ENCODE data around the gene PAK5.

PAK5 gene

DNA sequence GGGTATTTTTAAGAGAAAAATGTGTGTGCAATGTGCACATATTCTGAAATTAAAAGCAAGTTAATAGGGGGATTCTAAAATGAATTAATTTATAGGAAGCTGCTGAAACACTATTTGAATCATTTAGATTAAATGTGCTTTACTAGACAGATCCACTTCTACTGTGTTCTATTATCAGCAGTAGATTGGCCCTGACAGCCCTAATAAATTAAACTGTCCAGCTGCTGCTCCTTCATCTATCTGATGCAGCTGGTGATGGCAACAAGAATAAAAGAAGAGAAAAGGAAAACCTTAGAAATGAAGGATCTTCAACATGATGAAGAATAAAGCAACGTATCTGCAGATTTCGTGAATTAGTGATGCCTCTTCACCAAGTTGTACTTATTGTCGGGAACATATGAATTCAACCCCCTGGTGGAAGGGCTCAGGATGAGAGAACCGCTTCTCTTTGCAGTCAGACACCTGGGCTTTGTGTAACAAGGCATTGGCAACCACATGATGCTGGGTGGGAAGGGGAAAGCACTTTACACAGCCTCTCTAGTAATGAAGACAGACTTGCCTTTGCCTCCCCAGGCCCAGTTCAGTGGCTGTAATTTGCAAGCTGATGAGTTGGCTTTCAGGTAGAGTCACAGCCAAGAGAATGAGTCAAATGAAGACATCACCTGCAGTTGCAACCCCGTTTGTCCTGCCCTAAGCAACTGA is 230.1 kb downstream of the PAK5 start:
- TF ChIP-seq, protein P1, sequence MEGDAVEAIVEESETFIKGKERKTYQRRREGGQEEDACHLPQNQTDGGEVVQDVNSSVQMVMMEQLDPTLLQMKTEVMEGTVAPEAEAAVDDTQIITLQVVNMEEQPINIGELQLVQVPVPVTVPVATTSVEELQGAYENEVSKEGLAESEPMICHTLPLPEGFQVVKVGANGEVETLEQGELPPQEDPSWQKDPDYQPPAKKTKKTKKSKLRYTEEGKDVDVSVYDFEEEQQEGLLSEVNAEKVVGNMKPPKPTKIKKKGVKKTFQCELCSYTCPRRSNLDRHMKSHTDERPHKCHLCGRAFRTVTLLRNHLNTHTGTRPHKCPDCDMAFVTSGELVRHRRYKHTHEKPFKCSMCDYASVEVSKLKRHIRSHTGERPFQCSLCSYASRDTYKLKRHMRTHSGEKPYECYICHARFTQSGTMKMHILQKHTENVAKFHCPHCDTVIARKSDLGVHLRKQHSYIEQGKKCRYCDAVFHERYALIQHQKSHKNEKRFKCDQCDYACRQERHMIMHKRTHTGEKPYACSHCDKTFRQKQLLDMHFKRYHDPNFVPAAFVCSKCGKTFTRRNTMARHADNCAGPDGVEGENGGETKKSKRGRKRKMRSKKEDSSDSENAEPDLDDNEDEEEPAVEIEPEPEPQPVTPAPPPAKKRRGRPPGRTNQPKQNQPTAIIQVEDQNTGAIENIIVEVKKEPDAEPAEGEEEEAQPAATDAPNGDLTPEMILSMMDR (IDR thresholded peaks at IDR 0.05; ENCODE audit: poor library complexity, severe bottlenecking): no peak
- no peaks in the 10 kb centered on the region for H3K9me3 ChIP-seq (ENCODE audit: severe bottlenecking)
- 0 out of 3 replicates have a peak, but pooled peaks have one; percentile 19 for ATAC-seq (ENCODE audit: low read depth)
- no peak for DNase-seq (ENCODE audit: low spot score)
- H3K4me1 ChIP-seq (ENCODE audit: insufficient read depth, poor library complexity, severe bottlenecking): no peaks in the 10 kb centered on the region
- H3K27ac ChIP-seq (ENCODE audit: poor library complexity, severe bottlenecking): no peak overlapping the region
- no peaks in the 10 kb centered on the region for H3K36me3 ChIP-seq (ENCODE audit: low read depth)
- H3K27me3 ChIP-seq (ENCODE audit: insufficient read depth, poor library complexity, severe bottlenecking): no peaks in the 10 kb centered on the region
- no peak overlapping the region for H3K4me3 ChIP-seq (ENCODE audit: severe bottlenecking)

DNA sequence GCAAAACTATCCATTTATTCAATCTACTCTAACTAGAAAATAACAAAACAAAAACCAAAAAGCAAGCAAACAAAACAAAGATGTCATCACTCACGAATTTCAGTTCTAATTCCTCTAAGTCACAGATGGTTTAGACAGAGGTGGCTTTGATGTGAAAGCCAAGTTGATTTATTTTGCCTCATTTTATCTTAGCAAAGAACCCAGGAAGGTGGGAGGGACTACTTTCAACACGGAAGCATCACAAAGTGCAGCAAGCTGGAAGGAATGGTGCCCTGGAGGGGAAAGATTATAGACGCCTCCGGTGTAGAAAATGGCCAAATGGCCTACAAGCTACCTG is 236.1 kb downstream of the PAK5 start:
- Histone ChIP-seq H3K27me3 (ENCODE audit: insufficient read depth, poor library complexity, severe bottlenecking) (no peaks in the 10 kb centered on the region), H3K27ac (ENCODE audit: poor library complexity, severe bottlenecking) (no peak overlapping the region), H3K36me3 (ENCODE audit: low read depth) (no peaks in the 10 kb centered on the region), H3K9me3 (ENCODE audit: severe bottlenecking) (no peaks in the 10 kb centered on the region), H3K4me1 (ENCODE audit: insufficient read depth, poor library complexity, severe bottlenecking) (no peaks in the 10 kb centered on the region), H3K4me3 (ENCODE audit: severe bottlenecking) (no peak overlapping the region)
- DNase-seq (ENCODE audit: low spot score) (no peak), ATAC-seq (ENCODE audit: low read depth) (no peak)
- TF ChIP-seq, protein P1 (IDR thresholded peaks at IDR 0.05; ENCODE audit: poor library complexity, severe bottlenecking): no peak

DNA sequence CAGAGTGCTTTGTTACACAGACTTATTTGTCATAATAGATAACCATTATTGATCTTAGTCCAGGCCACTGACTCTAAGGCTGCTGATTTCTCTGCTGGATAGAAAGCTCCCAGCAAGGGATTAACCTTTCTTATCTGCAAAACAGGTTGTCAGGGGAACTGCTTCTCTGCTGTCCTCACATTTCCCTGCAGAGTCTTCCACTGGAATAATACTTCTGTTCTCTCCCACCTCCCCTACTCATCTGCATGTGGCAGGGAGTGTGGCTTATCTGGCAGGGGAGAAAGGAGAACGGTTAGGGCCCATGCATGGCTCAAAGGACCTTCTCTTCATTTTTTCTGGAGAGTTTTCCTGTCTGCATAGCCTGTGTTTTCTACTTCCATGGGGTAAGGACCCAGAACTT is 238.3 kb downstream of the PAK5 start:
- ATAC-seq (ENCODE audit: low read depth): no peak
- H3K4me3 ChIP-seq (ENCODE audit: severe bottlenecking): no peak overlapping the region
- H3K27me3 ChIP-seq (ENCODE audit: insufficient read depth, poor library complexity, severe bottlenecking): no peaks in the 10 kb centered on the region
- no peak for DNase-seq (ENCODE audit: low spot score)
- no peak overlapping the region for H3K27ac ChIP-seq (ENCODE audit: poor library complexity, severe bottlenecking)
- H3K9me3 ChIP-seq (ENCODE audit: severe bottlenecking): no peaks in the 10 kb centered on the region
- no peaks in the 10 kb centered on the region for H3K36me3 ChIP-seq (ENCODE audit: low read depth)
- H3K4me1 ChIP-seq (ENCODE audit: insufficient read depth, poor library complexity, severe bottlenecking): no peaks in the 10 kb centered on the region
- TF ChIP-seq, protein P1 (IDR thresholded peaks at IDR 0.05; ENCODE audit: poor library complexity, severe bottlenecking): no peak

DNA sequence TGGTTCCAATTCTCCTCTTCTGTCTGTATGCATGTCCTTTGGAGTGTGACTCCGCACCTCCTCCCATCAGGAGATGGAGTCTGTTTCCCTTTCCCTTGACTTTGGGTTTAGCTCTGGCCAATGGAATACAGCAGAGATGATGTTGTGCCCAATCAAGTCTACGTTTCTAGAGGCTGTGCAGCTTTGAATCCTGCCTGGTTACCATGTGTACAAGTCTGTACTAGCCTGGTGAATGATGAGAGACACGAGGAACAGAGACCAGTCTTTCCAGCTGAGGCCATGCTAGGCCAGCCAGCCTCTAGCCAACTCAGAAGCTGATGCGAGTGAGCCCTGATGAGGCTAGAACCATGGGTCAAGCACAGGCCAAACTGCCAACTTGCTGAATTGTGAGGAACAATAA is 241.3 kb downstream of the PAK5 start:
- Histone ChIP-seq H3K27me3 (ENCODE audit: insufficient read depth, poor library complexity, severe bottlenecking) (no peaks in the 10 kb centered on the region), H3K9me3 (ENCODE audit: severe bottlenecking) (no peaks in the 10 kb centered on the region), H3K36me3 (ENCODE audit: low read depth) (no peaks in the 10 kb centered on the region), H3K27ac (ENCODE audit: poor library complexity, severe bottlenecking) (no peak overlapping the region), H3K4me3 (ENCODE audit: severe bottlenecking) (no peak overlapping the region), H3K4me1 (ENCODE audit: insufficient read depth, poor library complexity, severe bottlenecking) (peaks cover 4% of the 10 kb centered on the region)
- TF ChIP-seq, protein P1 (IDR thresholded peaks at IDR 0.05; ENCODE audit: poor library complexity, severe bottlenecking): no peak
- no peak for DNase-seq (ENCODE audit: low spot score)
- no peak for ATAC-seq (ENCODE audit: low read depth)

DNA sequence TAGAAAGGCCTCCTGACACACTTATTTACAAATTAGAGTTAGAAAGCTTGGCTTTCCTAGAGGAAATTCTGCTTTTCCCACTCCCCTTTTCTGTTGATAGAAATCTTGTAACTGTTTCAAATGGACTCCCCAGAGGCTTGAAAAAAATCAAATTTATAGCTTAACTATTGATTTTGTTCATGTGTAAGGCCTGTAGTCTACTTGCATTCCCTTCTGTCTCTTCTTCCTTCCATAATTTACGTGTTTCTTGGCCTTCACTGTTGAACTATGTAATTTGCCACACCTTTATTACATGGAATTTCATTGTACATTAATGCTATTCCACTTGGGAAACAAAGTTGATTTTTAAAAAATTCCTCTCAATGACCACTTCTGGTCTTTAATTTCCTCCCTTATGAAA is 243.1 kb downstream of the PAK5 start:
- TF ChIP-seq, protein P1 (IDR thresholded peaks at IDR 0.05; ENCODE audit: poor library complexity, severe bottlenecking): no peak
- H3K9me3 ChIP-seq (ENCODE audit: severe bottlenecking): no peaks in the 10 kb centered on the region
- H3K27me3 ChIP-seq (ENCODE audit: insufficient read depth, poor library complexity, severe bottlenecking): no peaks in the 10 kb centered on the region
- H3K36me3 ChIP-seq (ENCODE audit: low read depth): no peaks in the 10 kb centered on the region
- peaks cover 4% of the 10 kb centered on the region for H3K4me1 ChIP-seq (ENCODE audit: insufficient read depth, poor library complexity, severe bottlenecking)
- no peak overlapping the region for H3K27ac ChIP-seq (ENCODE audit: poor library complexity, severe bottlenecking)
- ATAC-seq (ENCODE audit: low read depth): no peak
- no peak for DNase-seq (ENCODE audit: low spot score)
- H3K4me3 ChIP-seq (ENCODE audit: severe bottlenecking): no peak overlapping the region
